KOPT-K1 (cell line): ENCODE measurements around the gene TCEANC2.

Experiments used
- H3K27ac ChIP-seq: fragments of 200-600 bp; sonication (generic); 2 replicates; pipeline ENCODE4 v1.5.1; 2016; ENCODE audit warnings: antibody characterized with exemption, mild to moderate bottlenecking, low read depth, low read length; ENCODE audit not compliant: poor library complexity, severe bottlenecking
- H3K36me3 ChIP-seq: fragments of 200-600 bp; sonication (generic); 2 replicates; pipeline ENCODE4 v1.5.1; 2017; ENCODE audit warnings: antibody characterized with exemption, mild to moderate bottlenecking, low read length, moderate library complexity; ENCODE audit not compliant: insufficient read depth
- H3K9me3 ChIP-seq: fragments of 200-600 bp; sonication (generic); 2 replicates; pipeline ENCODE4 v1.5.1; 2017; ENCODE audit warnings: antibody characterized with exemption, low read length, mild to moderate bottlenecking; ENCODE audit not compliant: insufficient read depth, poor library complexity, severe bottlenecking

TCEANC2 gene

DNA sequence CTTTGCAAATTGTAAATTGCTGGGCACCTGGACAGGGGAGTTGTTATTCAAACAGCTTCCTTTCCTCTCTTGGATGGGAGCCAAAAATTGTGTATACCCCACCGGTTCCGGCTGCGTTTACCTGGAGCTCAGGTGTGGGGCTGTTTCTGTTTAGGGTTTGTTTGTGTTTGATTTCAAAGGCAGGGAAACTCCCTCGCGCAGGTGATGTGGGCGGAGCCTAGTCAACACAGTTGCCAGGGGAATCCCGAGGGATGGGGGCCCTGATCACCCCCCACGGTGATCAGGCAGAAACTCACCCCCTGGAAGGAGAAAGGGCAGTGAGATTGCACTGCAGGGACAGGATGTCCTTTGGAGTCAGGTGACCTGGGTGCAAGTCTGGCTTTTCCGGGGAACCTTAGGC, 71.1 kb downstream of the TCEANC2 start:
- H3K36me3 ChIP-seq: no peaks in the 10 kb centered on the region
- H3K9me3 ChIP-seq: no peaks in the 10 kb centered on the region
- H3K27ac ChIP-seq: no peak overlapping the region

DNA sequence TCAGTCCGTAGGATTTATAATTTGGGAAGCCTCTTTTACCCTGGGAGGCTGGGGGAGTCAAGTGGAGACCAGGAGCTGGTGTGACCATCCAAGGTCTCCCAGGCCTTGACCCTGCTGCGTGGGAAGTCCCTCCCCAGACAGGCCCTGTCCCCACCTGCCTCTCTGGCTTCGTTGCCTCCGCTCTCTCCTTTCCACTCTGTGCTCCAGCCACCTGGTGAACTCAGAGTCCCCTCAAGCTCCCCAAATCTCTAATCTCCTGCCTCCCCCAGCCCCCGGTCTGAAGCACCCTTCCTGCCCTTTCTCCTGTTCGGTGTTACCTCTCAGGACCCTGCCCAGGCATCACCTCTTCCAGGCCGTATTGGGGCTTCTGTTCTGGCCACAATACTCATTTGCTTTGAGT, 71.5 kb downstream of the TCEANC2 start:
- Histone ChIP-seq H3K36me3 (no peaks in the 10 kb centered on the region), H3K27ac (no peak overlapping the region), H3K9me3 (no peaks in the 10 kb centered on the region)

DNA sequence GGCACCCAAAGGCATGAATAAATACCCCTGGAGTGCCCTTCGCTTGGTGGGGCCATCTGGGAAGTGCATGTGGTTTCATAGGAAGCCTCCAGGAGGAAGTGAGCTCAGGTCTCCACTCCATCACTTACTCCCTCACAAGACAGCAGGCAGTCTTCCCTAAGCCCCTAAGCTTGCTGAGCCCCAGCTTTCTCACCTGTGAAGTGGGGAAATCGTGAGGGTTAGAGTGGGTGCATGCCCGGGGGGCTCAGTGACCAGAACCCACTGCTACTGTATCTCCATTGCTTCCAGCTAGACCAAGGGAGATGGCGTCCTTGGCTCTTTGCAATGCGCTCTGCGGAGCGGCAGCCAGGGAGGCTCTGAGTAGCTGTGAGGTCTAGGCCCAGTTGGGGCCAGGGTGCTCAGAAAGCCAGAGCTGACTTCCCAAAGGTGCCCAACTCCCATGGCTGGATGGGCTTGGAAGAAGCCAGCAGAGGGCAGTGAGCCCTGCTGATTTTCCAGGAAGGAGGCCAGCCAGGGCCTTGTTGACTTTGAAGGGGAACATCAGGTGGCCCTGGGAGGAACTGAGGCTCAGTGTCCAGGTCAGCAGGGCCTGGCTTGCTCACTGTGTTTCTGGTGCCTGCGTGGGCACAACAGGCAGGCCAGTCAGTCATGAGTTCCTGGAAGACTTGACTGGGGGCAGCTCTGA, 72.1 kb downstream of the TCEANC2 start:
- Histone ChIP-seq H3K36me3 (no peaks in the 10 kb centered on the region), H3K27ac (no peak overlapping the region), H3K9me3 (no peaks in the 10 kb centered on the region)

DNA sequence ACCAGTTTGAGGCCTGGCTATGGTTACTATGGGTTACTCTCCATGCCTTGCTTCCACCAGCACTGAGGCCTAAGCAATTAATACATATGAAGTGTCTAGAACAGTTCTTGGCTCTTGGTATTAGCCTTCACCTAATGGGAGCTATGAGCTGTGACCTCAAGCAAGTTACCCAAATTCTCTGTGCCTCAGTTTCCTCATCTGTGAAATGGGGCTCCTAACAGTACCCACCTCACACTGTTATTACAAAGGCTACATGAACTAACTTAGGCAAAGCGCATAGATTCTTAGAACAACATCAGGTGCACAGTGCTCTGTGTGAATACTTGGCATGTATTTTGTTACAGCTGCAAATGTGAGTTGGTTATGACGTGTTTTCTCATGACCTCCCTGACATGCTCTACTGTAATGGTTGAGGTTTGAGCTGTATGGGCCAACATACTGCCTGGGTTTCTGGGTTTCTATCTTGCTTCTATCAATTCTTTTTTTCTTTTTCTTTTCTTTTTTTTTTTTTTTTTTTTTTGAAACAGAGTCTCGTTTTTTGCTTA, 72.9 kb downstream of the TCEANC2 start:
- Histone ChIP-seq H3K27ac (no peak overlapping the region), H3K36me3 (no peaks in the 10 kb centered on the region)

DNA sequence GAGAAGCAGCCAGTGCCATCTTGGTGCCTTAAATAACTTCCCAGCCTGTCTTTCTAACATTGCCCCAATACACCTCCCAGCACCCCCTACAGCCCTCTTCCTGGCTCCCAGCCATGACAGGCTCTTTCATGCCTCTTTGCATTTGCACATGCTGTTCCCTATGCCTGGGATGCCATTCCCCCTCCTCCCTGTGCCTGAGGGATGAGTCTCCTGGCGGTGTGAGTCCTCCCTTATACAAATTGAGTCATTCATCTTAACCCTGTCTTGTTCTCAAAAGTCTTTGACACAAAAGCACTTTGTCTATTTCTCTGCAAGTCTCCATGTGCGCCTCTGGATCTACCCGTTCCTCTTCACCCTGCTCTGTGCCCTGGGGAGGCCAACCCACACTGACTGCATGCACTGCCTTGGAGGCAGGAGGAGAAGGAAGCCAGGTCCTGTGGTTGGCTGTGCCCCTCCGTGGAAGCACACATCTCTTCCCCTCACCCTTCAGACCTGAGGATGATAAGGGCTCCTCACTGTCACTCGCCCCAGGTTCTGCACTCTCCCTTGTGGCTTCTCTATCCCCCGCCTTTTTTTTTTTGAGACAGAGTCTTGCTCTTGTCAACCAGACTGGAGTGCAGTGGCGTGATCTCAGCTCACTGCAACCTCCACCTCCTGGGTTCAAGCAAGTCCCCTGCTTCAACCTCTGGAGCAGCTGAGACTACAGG, 74.3 kb downstream of the TCEANC2 start:
- no peaks in the 10 kb centered on the region for H3K9me3 ChIP-seq
- no peaks in the 10 kb centered on the region for H3K36me3 ChIP-seq
- no peak overlapping the region for H3K27ac ChIP-seq

More for the DNA sequence above, 72.9 kb downstream of the TCEANC2 start:
- H3K9me3 ChIP-seq: no peaks in the 10 kb centered on the region

DNA sequence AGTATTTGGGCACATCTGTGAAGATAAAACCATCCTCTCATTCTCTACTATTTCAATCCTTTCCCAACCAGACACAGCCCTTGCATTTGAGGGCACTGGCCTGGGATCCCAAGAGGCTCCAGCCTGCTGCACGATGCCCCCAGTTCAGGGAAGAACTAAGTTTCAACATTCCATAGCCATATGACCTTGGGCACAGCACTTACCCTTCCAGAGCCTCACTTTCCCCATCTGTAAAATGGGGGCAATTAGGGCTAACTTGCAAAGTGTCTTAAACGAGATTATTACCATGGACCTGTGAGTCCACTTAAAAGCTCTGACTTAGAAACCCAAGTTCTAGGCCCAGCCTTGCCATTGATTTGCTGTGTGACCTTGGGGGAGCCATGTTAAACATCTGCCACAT, 76.5 kb downstream of the TCEANC2 start:
- Histone ChIP-seq H3K27ac (no peak overlapping the region), H3K9me3 (no peaks in the 10 kb centered on the region), H3K36me3 (no peaks in the 10 kb centered on the region)

DNA sequence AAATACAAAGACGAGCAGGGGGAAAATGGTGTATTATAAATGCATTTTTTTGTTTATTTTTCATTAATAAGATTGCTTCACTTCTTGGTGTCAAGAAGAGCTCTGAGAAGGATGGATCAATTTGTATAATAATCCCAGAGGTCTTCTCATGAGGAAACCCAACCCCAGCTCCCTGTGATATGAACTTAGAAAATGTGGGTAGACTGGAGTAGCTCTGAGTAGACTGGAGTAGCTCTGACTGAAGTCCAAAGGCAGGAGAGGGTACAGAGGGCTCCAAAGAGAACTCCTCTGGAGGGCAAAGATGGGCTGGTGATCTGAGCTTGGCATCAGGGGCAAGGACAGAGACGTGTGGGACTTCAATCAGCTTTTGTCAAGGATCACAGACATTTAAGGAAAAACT, 78.0 kb downstream of the TCEANC2 start:
- Histone ChIP-seq H3K36me3 (no peaks in the 10 kb centered on the region), H3K9me3 (no peaks in the 10 kb centered on the region)

DNA sequence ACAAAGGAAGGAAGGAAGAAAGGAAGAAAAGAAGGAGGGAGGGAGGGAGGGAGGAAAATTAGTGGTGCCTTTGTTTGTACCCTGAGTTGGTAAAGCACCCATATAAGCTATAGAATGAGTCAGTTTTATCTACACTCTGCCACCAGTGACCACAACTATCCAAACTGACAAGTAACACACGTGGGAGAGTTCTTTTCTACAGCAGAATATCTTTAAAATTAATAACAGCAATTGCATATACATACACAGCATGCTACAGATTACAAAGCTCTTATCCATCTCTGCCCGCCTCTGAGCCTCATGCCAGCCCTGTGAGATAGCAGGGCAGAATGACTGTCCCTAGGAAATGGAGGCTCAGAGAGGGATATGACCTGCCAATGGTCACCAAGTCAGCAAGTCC, 79.1 kb downstream of the TCEANC2 start:
- Histone ChIP-seq H3K36me3 (no peaks in the 10 kb centered on the region), H3K9me3 (no peaks in the 10 kb centered on the region), H3K27ac (no peak overlapping the region)

More for the DNA sequence above, 78.0 kb downstream of the TCEANC2 start:
- H3K27ac ChIP-seq: no peak overlapping the region

DNA sequence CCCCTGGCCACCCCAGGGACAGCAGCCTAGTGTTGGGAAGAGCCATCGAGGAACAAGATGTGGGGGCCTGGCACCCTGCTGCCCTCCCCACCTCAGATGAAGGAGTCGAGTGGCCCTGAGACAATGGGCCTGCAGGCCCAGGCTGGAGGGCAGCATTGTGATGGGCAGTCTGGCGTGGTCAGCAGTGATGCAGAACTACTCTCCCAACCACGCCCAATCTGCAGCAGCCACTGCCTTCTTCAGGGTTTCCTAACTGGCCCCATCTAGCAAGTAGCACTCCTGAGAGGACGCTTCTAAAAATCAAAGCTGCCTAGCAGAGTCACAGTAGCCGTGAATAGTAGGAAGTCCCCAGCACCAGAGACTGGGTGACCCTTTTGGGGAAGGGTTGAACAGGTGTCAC, 80.9 kb downstream of the TCEANC2 start:
- Histone ChIP-seq H3K9me3 (no peaks in the 10 kb centered on the region), H3K27ac (no peak overlapping the region), H3K36me3 (no peaks in the 10 kb centered on the region)

DNA sequence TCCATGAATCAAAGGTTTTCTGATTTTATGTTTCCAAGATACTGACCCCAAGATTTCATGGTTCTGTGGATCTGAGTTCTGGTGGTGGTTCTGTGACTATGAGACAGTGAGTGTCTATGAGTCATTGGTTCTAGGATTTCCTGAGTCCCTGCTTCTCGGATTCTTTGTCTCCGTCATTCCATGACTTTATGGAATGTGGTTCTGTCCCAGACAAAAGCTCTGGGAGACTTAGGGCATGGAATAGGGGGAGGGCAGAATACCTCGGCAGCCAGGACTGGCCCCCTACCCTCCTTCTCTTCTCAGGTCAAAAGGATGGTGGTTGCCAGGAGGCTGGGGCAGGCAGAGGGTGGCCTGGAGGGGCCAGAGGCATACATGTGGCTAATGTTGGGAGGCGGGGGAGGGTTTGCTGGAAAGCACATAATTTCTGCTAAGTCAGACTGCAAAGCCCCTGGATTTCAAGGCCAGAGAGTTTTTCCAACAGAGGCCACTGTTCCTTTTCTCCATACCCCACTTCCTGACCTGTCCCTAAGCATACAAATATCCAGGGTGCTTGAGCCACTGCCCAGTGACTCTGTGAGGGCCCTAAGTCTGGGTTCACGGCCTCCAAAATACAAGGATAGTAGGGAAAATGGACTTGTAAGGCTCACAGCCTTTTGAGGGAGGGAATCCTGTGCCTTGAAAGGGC, 82.2 kb downstream of the TCEANC2 start:
- Histone ChIP-seq H3K9me3 (no peaks in the 10 kb centered on the region), H3K36me3 (no peaks in the 10 kb centered on the region), H3K27ac (no peak overlapping the region)

DNA sequence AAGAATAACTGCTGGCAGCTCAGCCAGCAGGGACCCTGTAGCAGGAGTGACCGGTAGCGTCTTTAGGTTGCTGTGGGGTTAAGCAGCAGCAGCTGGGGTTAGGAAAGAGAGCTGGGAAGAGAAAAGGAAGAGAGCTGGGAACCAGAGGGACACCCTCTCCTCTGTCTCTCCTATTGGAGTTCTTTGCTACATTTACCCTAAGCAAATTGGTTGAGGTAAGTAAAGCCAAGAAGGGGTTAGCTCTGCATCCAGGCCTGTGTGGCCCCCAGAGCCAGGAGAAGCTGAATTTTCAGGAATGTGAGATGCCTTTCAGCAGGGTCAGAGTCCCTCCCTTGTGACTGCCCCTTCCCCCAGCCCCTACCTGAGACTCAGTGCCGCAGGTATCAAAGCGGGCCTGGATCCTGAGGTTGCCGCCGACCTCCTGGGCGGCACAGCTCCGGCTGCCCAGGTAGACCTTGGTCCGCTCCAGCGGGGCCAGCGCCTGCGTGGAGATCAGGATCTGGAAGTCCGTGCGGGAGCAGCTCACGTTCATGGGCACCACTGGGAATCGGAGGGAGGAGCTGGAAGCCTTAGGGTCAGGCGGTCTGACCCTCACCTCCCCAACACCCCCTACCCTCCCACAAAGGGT, 83.0 kb downstream of the TCEANC2 start:
- no peaks in the 10 kb centered on the region for H3K9me3 ChIP-seq
- H3K27ac ChIP-seq: no peak overlapping the region
- H3K36me3 ChIP-seq: no peaks in the 10 kb centered on the region

DNA sequence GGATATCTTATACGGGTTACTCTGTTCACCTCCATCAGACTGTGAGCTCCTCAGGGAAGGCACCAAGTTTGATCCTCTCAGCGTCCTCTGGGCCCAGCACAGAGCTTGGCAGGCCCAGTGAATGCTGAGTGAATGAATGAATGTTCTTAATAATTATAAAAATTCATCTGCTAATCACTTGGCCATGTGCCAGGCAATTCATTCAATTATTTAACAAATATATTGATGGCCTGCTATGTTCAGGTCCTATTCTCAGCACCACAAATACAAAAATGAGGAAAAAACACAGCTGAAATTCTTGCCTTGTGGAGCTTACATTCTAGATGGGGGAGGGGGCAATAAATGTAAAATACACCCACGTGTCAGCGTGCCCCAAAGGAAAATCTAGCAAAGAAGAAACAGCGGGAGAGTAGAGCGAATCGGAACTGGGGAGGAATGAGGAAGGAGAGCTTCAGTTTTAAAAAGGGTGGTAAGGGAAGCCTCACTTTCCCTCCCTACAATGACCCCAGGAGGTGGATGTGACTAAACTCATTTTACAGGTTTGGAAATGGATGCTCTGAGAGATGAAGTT, 83.6 kb downstream of the TCEANC2 start:
- H3K9me3 ChIP-seq: no peaks in the 10 kb centered on the region
- H3K27ac ChIP-seq: no peak overlapping the region
- no peaks in the 10 kb centered on the region for H3K36me3 ChIP-seq

DNA sequence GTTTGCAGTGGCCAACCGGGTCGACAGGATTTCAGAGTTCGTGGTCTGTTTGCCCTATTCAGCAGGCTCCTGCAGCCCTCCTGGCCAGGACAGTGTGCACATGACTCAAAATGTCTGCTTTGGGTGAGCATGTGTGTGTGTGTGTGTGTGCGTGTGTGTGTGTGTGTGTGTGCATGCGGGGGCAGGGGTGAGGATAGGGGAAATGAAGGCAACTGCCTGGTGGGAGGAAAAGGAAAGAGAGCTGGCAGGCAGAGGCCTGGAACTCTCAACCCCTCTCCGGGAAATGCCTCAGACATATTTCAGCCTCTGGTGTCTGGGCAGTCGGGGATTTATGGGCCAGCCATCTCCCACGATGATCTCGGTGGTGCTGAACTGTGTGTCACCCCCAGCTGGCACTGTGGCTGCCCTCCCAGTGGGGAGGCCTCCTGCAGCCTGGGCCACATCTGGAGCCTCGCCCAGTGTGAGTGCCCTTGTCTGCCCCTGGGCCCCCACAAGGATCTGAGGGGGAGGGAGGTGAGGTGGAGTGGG, 84.2 kb downstream of the TCEANC2 start:
- no peaks in the 10 kb centered on the region for H3K36me3 ChIP-seq
- no peaks in the 10 kb centered on the region for H3K9me3 ChIP-seq
- H3K27ac ChIP-seq: no peak overlapping the region

DNA sequence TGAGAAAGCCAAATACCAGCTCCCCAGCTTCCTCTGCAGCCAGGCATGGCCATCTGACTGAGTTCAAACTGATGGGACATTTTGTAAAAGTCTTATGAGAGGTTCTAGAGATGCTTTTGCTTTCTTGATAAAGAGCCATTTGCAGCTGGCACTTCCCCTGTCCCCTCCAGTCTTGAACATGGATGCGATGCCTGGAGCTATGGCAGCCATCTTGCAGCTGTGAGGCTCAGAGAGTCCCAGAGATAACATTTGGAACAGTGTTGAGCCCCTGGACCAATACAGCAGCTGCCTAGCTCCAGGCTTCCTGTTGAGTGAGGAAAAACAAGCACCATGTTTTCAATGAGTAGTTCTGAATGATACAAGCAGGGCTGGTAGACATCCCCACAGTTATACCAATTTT, 85.6 kb downstream of the TCEANC2 start:
- Histone ChIP-seq H3K36me3 (no peaks in the 10 kb centered on the region), H3K27ac (no peak overlapping the region), H3K9me3 (no peaks in the 10 kb centered on the region)
